IPS-18a (cell line): ENCODE data around the gene EDDM3A.
"Not testable (repeated sequence)": the region's sequence is repeated elsewhere in the genome, so short reads cannot be mapped to it uniquely, and the experiment has no call there.

Experiments used
- H3K27ac ChIP-seq: one replicate; pipeline ENCODE4 v1.5.1; 2013; ENCODE audit warnings: low read length
- H3K27me3 ChIP-seq: one replicate; pipeline ENCODE4 v1.6.1; 2013; ENCODE audit warnings: mild to moderate bottlenecking, low read length; ENCODE audit not compliant: control insufficient read depth, insufficient read depth
- H3K36me3 ChIP-seq: one replicate; pipeline ENCODE4 v1.6.1; 2013; ENCODE audit warnings: low read depth, low read length; ENCODE audit not compliant: control insufficient read depth
- H3K4me1 ChIP-seq: one replicate; pipeline ENCODE4 v1.6.1; 2013; ENCODE audit warnings: low read depth, low read length; ENCODE audit not compliant: control insufficient read depth
- H3K4me3 ChIP-seq: one replicate; pipeline ENCODE4 v1.5.1; 2013; ENCODE audit warnings: low read length
- H3K9ac ChIP-seq: one replicate; pipeline ENCODE4 v1.6.1; 2013; ENCODE audit warnings: mild to moderate bottlenecking, low read length, moderate library complexity
- H3K9me3 ChIP-seq: one replicate; pipeline ENCODE4 v1.6.1; 2013; ENCODE audit warnings: low read depth, low read length; ENCODE audit not compliant: control insufficient read depth

Gene EDDM3A

GRCh38 chr14:20733684-20734429 is 11.8 kb upstream of the EDDM3A start:
- H3K27me3 ChIP-seq = no peaks in the 10 kb centered on the region
- no peak overlapping the region for H3K27ac ChIP-seq
- no peaks in the 10 kb centered on the region for H3K9me3 ChIP-seq
- no peak overlapping the region for H3K9ac ChIP-seq
- peaks cover 4% of the 10 kb centered on the region for H3K4me1 ChIP-seq
- H3K36me3 ChIP-seq = no peaks in the 10 kb centered on the region
- no peak overlapping the region for H3K4me3 ChIP-seq

DNA sequence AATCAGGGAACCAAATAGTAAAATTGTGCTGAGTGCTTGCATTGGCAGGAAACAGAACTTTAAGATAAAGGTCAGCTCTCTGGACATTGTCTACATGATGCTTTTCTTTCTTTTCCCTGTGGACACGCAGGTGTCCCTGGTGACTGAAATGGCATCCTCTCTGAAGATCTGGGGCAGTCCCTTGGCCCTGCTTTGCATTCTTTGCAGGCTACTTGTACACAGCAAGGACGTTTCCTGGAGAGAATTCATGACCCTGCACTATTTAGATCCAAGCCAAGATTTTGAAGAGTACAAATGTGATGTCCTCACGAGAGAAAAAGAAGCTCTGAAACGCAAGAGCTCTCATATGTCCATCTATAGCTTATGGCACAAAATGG is 11.3 kb upstream of the EDDM3A start:
- H3K36me3 ChIP-seq = no peaks in the 10 kb centered on the region
- H3K4me1 ChIP-seq = peaks cover 4% of the 10 kb centered on the region
- H3K4me3 ChIP-seq = no peak overlapping the region
- H3K9me3 ChIP-seq = no peaks in the 10 kb centered on the region
- no peak overlapping the region for H3K27ac ChIP-seq
- H3K9ac ChIP-seq = no peak overlapping the region
- no peaks in the 10 kb centered on the region for H3K27me3 ChIP-seq

- not testable (repeated sequence) for H3K27me3 ChIP-seq, H3K27ac ChIP-seq, H3K4me1 ChIP-seq, H3K4me3 ChIP-seq, H3K9ac ChIP-seq, H3K9me3 ChIP-seq, H3K36me3 ChIP-seq
These were observed 7.4 kb upstream of the EDDM3A start for GRCh38 chr14:20738292-20738691.

DNA sequence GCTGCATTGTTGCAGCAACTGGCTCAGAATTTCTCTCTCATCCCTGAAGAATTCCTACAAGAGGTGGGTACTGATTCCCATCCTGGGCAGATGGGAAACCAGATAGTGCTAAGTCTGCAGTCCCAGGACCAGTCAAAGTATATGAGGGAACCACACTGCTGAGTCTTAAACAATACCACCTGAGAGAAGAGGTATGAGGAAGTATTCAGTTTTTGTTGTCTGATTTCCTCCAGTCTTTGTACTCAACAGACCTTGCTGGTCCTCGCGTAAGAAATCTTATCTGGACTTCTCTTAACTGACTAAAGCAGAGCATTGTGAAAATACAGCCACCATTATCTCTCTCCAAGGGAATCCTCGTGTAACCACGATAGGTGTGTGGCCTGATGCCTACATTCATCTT is 3.6 kb upstream of the EDDM3A start:
- Histone ChIP-seq H3K36me3 (no peaks in the 10 kb centered on the region), H3K27ac (no peak overlapping the region), H3K9ac (no peak overlapping the region), H3K4me3 (no peak overlapping the region), H3K4me1 (no peaks in the 10 kb centered on the region), H3K27me3 (no peaks in the 10 kb centered on the region), H3K9me3 (no peaks in the 10 kb centered on the region)

GRCh38 chr14:20743556-20743955 is 2.1 kb upstream of the EDDM3A start:
- Histone ChIP-seq H3K9ac (no peak overlapping the region), H3K27me3 (no peaks in the 10 kb centered on the region), H3K4me3 (no peak overlapping the region), H3K36me3 (no peaks in the 10 kb centered on the region), H3K4me1 (no peaks in the 10 kb centered on the region), H3K27ac (no peak overlapping the region), H3K9me3 (no peaks in the 10 kb centered on the region)

DNA sequence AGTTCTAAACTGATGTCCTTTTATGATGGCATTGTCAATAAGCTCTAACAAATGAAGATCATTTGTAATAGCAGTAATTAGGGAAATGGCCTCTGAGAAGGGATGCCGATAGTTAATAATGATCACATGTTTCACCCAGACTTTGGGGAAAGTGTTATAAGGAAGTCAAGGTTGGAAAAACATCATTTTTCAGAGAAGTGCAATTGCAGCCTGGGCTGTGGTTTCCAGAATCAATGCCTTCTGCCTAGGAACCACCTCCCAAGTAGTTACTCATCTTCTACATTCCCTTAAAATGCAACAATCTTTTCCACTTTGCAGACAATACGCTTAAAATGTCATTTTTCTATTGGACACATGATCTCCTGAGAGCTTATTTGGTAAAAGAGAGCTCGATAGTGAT is 879 bp downstream of the EDDM3A start:
- H3K4me3 ChIP-seq = no peak overlapping the region

DNA sequence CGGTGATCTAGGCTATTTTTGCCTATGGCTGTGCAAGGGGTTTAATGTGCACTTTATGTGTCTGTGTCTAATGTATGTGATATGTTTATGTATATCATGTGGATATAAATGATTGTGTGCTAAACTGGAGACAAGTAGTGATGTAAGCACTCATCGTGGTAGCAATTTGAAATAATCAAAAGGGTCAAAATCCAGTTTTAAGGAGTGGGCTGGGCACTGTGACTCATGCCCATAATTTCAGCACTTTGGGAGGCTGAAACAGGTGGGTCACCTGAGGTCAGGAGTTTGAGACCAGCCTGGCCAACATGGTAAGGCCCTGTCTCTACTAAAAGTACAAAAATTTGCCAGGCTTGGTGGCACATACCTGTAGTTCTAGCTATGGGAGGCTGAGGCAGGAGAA is 2.8 kb downstream of the EDDM3A start:
- H3K4me1 ChIP-seq = no peaks in the 10 kb centered on the region

More for the DNA sequence above, 879 bp downstream of the EDDM3A start:
- no peaks in the 10 kb centered on the region for H3K36me3 ChIP-seq
- no peaks in the 10 kb centered on the region for H3K9me3 ChIP-seq
- H3K9ac ChIP-seq = no peak overlapping the region
- no peak overlapping the region for H3K27ac ChIP-seq
- no peaks in the 10 kb centered on the region for H3K4me1 ChIP-seq
- no peaks in the 10 kb centered on the region for H3K27me3 ChIP-seq

DNA sequence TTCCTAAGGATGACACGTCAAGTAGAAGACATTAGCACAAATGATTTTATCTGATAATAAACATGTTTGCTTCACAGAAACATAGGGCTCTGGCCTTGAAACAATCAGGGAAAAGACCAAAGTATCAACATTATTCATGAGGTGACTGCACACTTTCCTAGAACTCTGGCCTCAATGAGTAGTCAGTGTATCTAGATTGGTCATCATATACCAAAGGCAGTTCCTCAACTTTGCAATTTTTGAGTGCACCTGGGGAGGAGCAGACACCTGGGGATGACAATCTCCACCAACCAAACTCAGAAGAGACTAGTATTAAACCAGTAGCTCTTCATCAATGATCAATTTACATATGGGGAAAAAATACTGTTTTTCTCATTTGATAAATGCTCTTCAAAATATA is 4.5 kb downstream of the EDDM3A start:
- H3K9me3 ChIP-seq = peaks cover 8% of the 10 kb centered on the region
- H3K27me3 ChIP-seq = no peaks in the 10 kb centered on the region
- H3K4me3 ChIP-seq = no peak overlapping the region
- H3K9ac ChIP-seq = no peak overlapping the region
- H3K36me3 ChIP-seq = no peaks in the 10 kb centered on the region
- H3K4me1 ChIP-seq = no peaks in the 10 kb centered on the region
- H3K27ac ChIP-seq = no peak overlapping the region

More for the DNA sequence above, 2.8 kb downstream of the EDDM3A start:
- no peak overlapping the region for H3K9ac ChIP-seq
- no peaks in the 10 kb centered on the region for H3K36me3 ChIP-seq
- H3K4me3 ChIP-seq = no peak overlapping the region
- H3K27me3 ChIP-seq = no peaks in the 10 kb centered on the region
- no peak overlapping the region for H3K27ac ChIP-seq
- H3K9me3 ChIP-seq = peaks cover 8% of the 10 kb centered on the region

- peaks cover 8% of the 10 kb centered on the region for H3K9me3 ChIP-seq
- no peak overlapping the region for H3K9ac ChIP-seq
- no peak overlapping the region for H3K27ac ChIP-seq
- no peaks in the 10 kb centered on the region for H3K36me3 ChIP-seq
- H3K4me3 ChIP-seq = no peak overlapping the region
- H3K4me1 ChIP-seq = no peaks in the 10 kb centered on the region
- H3K27me3 ChIP-seq = no peaks in the 10 kb centered on the region
These were observed 6.4 kb downstream of the EDDM3A start for GRCh38 chr14:20751963-20752562.

- no peaks in the 10 kb centered on the region for H3K27me3 ChIP-seq
- H3K4me1 ChIP-seq = no peaks in the 10 kb centered on the region
- H3K9ac ChIP-seq = no peak overlapping the region
- no peak overlapping the region for H3K4me3 ChIP-seq
- no peak overlapping the region for H3K27ac ChIP-seq
- H3K9me3 ChIP-seq = peaks cover 8% of the 10 kb centered on the region
- no peaks in the 10 kb centered on the region for H3K36me3 ChIP-seq
These were observed 8.6 kb downstream of the EDDM3A start for GRCh38 chr14:20754308-20754707.

- no peak overlapping the region for H3K9ac ChIP-seq
- H3K9me3 ChIP-seq = peaks cover 8% of the 10 kb centered on the region
- H3K4me3 ChIP-seq = no peak overlapping the region
- H3K36me3 ChIP-seq = no peaks in the 10 kb centered on the region
- H3K27me3 ChIP-seq = no peaks in the 10 kb centered on the region
- H3K27ac ChIP-seq = no peak overlapping the region
- no peaks in the 10 kb centered on the region for H3K4me1 ChIP-seq
These were observed 9.3 kb downstream of the EDDM3A start for GRCh38 chr14:20755037-20755436.

GRCh38 chr14:20757965-20758364 is 12.3 kb downstream of the EDDM3A start:
- Histone ChIP-seq H3K4me3 (no peak overlapping the region), H3K27ac (no peak overlapping the region), H3K27me3 (no peaks in the 10 kb centered on the region), H3K9ac (no peak overlapping the region), H3K4me1 (no peaks in the 10 kb centered on the region), H3K36me3 (no peaks in the 10 kb centered on the region), H3K9me3 (no peaks in the 10 kb centered on the region)
